Measurements from ENCODE around the gene MT3.
A peak's percentile ranks its signal among the peaks of the same experiment; 100 is the strongest.

Gene MT3

DNA sequence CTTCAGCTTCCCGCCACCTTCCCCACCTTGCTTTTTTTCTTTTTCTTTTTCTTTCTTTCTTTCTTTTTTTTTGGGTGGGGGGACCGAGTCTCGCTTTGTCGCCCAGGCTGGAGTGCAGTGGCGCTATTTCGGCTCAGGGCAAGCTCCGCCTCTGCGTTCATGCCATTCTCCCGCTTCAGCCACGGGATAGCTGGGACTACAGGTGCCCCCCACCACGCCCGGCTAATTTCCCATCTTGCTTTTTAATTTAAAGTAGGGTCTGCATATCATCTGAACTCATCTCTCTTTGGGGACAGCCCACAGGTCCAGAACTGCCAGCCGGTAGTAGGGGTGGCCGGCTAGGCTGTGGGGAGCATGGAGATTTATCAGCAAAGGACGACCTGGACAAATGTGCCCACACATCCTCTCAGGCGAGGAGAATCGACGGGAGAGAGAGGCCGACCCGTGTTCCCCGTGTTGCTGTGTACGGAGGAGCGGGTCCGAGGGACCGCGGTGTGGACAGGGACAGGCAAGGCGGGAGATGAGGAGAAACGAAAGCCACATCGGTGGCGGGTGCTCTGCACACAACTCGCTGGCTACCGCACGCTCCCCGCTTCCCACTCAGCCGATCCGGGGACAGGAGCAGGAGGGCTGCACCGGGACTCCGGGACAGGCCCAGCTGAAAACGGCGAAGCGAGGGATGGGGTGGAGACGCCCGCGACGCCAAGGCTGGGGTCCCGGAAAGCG lies 45.5 kb downstream of the MT3 start:
- Histone ChIP-seq H3K9me3 (ENCODE audit: insufficient read depth, low read depth, low read length) (no peaks in the 10 kb centered on the region; the same call in 1 of the 2 replicates), H3K9ac (ENCODE audit: low read depth, low read length) (no peak overlapping the region), H3K4me3 (ENCODE audit: low read length) (0 out of 2 replicates have a peak overlapping the region, but pooled peaks have one; percentile 27), H3K36me3 (ENCODE audit: insufficient read depth, low read depth, low read length) (no peaks in the 10 kb centered on the region), H3K4me1 (ENCODE audit: insufficient read depth, low read length) (peaks cover 3% of the 10 kb centered on the region; the same call in 1 of the 2 replicates), H3K27ac (ENCODE audit: low read length) (no peak overlapping the region), H3K27me3 (ENCODE audit: insufficient read depth, low read length) (peaks cover 100% of the 10 kb centered on the region)

DNA sequence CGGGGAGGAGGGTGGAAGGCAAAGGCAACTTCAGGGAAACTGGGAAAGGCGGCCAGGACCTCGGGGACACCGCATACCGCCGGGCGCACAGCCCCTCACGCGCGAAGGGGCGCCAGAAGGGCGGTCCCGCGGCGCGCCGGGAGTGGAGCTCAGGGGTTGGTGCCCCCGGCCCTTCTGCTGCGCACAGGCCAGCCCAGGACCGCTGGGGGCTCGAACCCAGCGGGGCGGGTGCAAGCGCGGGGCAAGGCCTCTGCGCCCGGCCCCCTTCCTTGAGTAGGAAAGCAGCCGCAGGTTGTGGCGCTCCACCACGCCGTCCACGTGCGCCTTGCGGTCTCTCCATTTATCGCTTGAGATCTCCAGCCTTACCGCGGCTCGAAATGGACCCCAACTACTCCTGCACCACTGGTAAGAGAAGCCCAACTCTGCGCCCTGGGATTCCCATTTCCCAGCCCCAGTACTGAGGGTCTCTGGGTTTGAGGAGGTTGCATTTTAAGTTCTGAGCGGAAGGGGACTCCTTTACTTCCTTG lies 46.2 kb downstream of the MT3 start:
- Histone ChIP-seq H3K4me3 (ENCODE audit: low read length) (0 out of 2 replicates have a peak overlapping the region, but pooled peaks have one; percentile 27), H3K27me3 (ENCODE audit: insufficient read depth, low read length) (peaks cover 100% of the 10 kb centered on the region), H3K27ac (ENCODE audit: low read length) (no peak overlapping the region), H3K36me3 (ENCODE audit: insufficient read depth, low read depth, low read length) (no peaks in the 10 kb centered on the region), H3K4me1 (ENCODE audit: insufficient read depth, low read length) (peaks cover 3% of the 10 kb centered on the region; the same call in 1 of the 2 replicates), H3K9ac (ENCODE audit: low read depth, low read length) (no peak overlapping the region), H3K9me3 (ENCODE audit: insufficient read depth, low read depth, low read length) (no peaks in the 10 kb centered on the region; the same call in 1 of the 2 replicates)

DNA sequence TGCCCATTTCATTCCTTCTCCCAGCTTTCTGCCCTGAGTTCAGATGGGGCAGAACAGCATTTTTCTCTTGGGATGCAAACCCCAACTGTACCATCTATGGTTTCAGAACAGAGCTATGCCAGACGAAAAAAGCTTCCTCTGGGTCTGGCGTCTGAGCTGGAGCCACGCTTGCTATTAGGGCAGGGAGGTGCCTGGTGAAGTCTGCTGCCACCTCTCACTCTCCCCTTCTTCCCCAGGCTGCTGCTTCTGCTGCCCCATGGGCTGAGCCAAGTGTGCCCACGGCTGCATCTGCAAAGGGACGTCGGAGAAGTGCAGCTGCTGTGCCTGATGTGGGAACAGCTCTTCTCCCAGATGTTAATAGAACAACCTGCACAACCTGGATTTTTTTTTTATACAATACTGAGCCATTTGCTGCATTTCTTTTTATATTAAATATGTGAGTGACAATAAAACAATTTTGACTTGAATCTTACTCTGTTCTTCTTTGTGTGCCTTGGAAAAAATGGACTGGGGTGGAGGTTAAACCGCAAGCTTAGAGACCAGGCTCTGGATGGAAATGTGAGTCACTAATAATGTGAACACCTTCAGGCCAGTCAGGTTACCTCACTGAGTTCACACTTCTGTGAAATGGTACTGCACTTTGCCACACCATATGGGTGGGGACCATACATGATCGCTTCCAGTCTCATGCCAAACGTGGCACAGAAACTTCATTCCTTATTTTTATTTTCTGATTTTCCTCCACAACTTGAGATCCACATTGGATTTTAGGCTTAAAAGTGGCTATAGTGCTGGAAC lies 47.5 kb downstream of the MT3 start:
- Histone ChIP-seq H3K9me3 (ENCODE audit: insufficient read depth, low read depth, low read length) (no peaks in the 10 kb centered on the region; the same call in 1 of the 2 replicates), H3K27me3 (ENCODE audit: insufficient read depth, low read length) (peaks cover 100% of the 10 kb centered on the region), H3K36me3 (ENCODE audit: insufficient read depth, low read depth, low read length) (no peaks in the 10 kb centered on the region), H3K27ac (ENCODE audit: low read length) (no peak overlapping the region), H3K9ac (ENCODE audit: low read depth, low read length) (no peak overlapping the region), H3K4me3 (ENCODE audit: low read length) (no peak overlapping the region), H3K4me1 (ENCODE audit: insufficient read depth, low read length) (peaks cover 3% of the 10 kb centered on the region; the same call in 1 of the 2 replicates)

DNA sequence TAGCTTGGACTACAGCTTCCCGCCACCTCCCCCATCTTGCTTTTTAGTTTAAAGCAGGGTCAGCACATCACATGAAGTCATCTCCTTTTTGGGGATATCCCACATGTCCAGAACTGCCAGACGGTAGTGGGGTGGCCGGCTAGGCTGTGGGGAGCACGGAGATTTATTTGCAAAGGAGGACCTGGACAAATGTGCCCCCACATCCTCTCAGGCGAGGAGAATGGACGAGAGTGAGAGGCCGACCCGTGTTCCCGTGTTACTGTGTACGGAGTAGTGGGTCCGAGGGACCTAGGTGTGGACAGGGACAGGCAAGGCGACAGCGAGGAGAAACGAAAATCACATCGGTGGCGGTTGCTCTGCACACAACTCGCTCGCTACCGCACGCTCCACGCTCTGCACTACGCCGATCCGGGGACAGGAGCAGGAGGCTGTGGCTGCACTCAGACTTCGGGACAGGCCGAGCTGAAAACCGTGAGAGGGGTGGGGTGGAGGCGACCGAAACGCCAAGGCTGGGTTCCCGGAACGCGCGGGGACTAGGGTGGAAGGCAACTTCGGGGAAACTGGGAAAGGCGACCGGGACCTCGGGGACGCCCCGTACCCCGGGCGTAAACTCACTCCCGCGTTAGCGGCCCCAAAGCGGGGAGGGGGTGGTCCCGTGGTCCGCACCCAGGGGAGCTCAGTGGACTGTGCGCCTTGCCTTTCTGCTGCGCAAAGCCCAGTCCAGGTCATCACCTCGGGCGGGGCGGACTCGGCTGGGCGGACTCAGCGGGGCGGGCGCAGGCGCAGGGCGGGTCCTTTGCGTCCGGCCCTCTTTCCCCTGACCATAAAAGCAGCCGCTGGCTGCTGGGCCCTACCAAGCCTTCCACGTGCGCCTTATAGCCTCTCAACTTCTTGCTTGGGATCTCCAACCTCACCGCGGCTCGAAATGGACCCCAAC lies 48.8 kb downstream of the MT3 start, which contains the start of gene MT1A:
Gene MT1A (plus strand): TSS at position 853 of the 937 bp plus-strand sequence. CDS start 73 bp downstream, at position 926.
- Histone ChIP-seq H3K4me3 (ENCODE audit: low read length) (peak within 1 kb of the TSS; percentile 47), H3K9me3 (ENCODE audit: insufficient read depth, low read depth, low read length) (no peaks in the 10 kb centered on the region; the same call in 1 of the 2 replicates), H3K9ac (ENCODE audit: low read depth, low read length) (no peak within 1 kb of the TSS), H3K27ac (ENCODE audit: low read length) (no peak within 1 kb of the TSS), H3K27me3 (ENCODE audit: insufficient read depth, low read length) (peaks cover 100% of the 10 kb centered on the region), H3K4me1 (ENCODE audit: insufficient read depth, low read length) (peaks cover 3% of the 10 kb centered on the region; the same call in 1 of the 2 replicates), H3K36me3 (ENCODE audit: insufficient read depth, low read depth, low read length) (no peaks in the 10 kb centered on the region)

DNA sequence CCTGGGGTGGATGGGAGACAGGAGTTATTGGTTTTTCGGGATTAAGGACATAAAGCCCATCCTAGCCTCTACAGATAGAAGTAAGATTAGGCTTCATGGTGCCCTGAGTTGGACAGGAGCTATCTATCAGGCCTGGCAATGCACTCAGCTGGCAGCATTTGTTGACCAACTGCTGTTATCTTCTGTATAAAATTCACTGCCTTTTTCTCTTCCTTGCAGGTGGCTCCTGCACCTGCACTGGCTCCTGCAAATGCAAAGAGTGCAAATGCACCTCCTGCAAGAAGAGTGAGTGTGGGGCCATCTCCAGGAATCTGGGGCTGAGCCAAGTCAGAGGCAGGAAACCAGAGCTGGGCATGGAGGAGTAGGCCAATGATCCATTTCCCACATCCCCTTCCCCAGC lies 49.7 kb downstream of the MT3 start:
- no peaks in the 10 kb centered on the region for H3K36me3 ChIP-seq (ENCODE audit: insufficient read depth, low read depth, low read length)
- no peak overlapping the region for H3K27ac ChIP-seq (ENCODE audit: low read length)
- no peak overlapping the region for H3K9ac ChIP-seq (ENCODE audit: low read depth, low read length)
- H3K4me1 ChIP-seq (ENCODE audit: insufficient read depth, low read length): peaks cover 7% of the 10 kb centered on the region; the same call in 1 of the 2 replicates
- H3K4me3 ChIP-seq (ENCODE audit: low read length): no peak overlapping the region
- H3K9me3 ChIP-seq (ENCODE audit: insufficient read depth, low read depth, low read length): no peaks in the 10 kb centered on the region; the same call in 1 of the 2 replicates
- H3K27me3 ChIP-seq (ENCODE audit: insufficient read depth, low read length): peaks cover 100% of the 10 kb centered on the region

DNA sequence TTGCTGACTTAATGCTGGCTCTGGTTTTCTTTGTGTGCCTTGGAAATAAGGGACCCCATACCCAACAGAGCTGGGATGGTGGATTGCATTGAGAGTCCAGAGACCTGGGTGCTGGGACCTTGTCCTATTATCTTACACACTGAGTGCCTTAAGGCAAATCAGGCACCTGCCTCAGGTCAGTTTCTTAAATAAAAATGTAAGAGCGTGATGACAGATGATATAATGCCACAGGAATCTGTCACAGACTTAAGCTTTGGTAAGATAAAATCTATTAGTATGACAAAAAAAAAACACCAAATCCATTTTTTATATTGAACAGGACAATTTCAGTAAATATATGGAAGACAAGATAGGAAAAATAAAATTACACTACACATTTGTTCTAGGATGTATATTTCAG lies 50.7 kb downstream of the MT3 start:
- no peak overlapping the region for H3K27ac ChIP-seq (ENCODE audit: low read length)
- no peak overlapping the region for H3K9ac ChIP-seq (ENCODE audit: low read depth, low read length)
- no peaks in the 10 kb centered on the region for H3K36me3 ChIP-seq (ENCODE audit: insufficient read depth, low read depth, low read length)
- peaks cover 100% of the 10 kb centered on the region for H3K27me3 ChIP-seq (ENCODE audit: insufficient read depth, low read length)
- no peaks in the 10 kb centered on the region; the same call in 1 of the 2 replicates for H3K9me3 ChIP-seq (ENCODE audit: insufficient read depth, low read depth, low read length)
- no peak overlapping the region for H3K4me3 ChIP-seq (ENCODE audit: low read length)
- peaks cover 4% of the 10 kb centered on the region; the same call in 1 of the 2 replicates for H3K4me1 ChIP-seq (ENCODE audit: insufficient read depth, low read length)

Measured in iPS-20b (cell line).